Neutrophil (primary cell): ENCODE results near the gene GRIN2A.

Experiments used
- H3K27ac ChIP-seq: fragments of 200-600 bp; sonication (generic); 2 replicates; pipeline ENCODE4 v1.5.1; 2016; ENCODE audit warnings: mild to moderate bottlenecking, moderate library complexity
- H3K27me3 ChIP-seq: fragments of 200-600 bp; sonication (generic); 2 replicates; pipeline ENCODE4 v1.6.0; 2016; ENCODE audit warnings: mild to moderate bottlenecking
- H3K36me3 ChIP-seq: fragments of 200-600 bp; sonication (generic); 2 replicates; pipeline ENCODE4 v1.5.1; 2017
- H3K4me1 ChIP-seq, 2 experiments: fragments of 200-600 bp in 1 of 2; sonication (generic) in 1 of 2; 1 replicate in 1 of 2; 2 replicates in 1 of 2; pipeline versions ENCODE4 v1.5.1 to v1.6.1; 2013 to 2016; ENCODE audit warnings: low read depth in 1 of 2, low read length in 1 of 2, mild to moderate bottlenecking in 1 of 2, moderate library complexity in 1 of 2; ENCODE audit not compliant: control insufficient read depth in 1 of 2, insufficient read depth in 1 of 2
- H3K4me3 ChIP-seq, 2 experiments: fragments of 200-600 bp in 1 of 2; sonication (generic) in 1 of 2; 1 replicate in 1 of 2; 2 replicates in 1 of 2; pipeline ENCODE4 v1.5.1; 2013 to 2016; ENCODE audit warnings: low read depth in 1 of 2, low read length in 1 of 2, mild to moderate bottlenecking in 1 of 2, moderate library complexity in 1 of 2
- H3K9me3 ChIP-seq: fragments of 200-600 bp; sonication (generic); 2 replicates; pipeline ENCODE4 v1.5.1; 2016
- TF ChIP-seq, protein P1 (sequence below): fragments of 200-600 bp; sonication (generic); IDR thresholded peaks from 2 replicates; pipeline ENCODE4 v1.5.1; 2016; ENCODE audit warnings: antibody characterized with exemption

Gene GRIN2A

GRCh38 chr16:9826656-9827055, 355.6 kb downstream of the GRIN2A start:
- Histone ChIP-seq H3K4me3 (no peak overlapping the region), H3K27me3 (no peaks in the 10 kb centered on the region), H3K9me3 (no peaks in the 10 kb centered on the region), H3K27ac (no peak overlapping the region), H3K4me1 (no peaks in the 10 kb centered on the region), H3K36me3 (no peaks in the 10 kb centered on the region)
- TF ChIP-seq, protein P1, sequence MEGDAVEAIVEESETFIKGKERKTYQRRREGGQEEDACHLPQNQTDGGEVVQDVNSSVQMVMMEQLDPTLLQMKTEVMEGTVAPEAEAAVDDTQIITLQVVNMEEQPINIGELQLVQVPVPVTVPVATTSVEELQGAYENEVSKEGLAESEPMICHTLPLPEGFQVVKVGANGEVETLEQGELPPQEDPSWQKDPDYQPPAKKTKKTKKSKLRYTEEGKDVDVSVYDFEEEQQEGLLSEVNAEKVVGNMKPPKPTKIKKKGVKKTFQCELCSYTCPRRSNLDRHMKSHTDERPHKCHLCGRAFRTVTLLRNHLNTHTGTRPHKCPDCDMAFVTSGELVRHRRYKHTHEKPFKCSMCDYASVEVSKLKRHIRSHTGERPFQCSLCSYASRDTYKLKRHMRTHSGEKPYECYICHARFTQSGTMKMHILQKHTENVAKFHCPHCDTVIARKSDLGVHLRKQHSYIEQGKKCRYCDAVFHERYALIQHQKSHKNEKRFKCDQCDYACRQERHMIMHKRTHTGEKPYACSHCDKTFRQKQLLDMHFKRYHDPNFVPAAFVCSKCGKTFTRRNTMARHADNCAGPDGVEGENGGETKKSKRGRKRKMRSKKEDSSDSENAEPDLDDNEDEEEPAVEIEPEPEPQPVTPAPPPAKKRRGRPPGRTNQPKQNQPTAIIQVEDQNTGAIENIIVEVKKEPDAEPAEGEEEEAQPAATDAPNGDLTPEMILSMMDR: no peak

DNA sequence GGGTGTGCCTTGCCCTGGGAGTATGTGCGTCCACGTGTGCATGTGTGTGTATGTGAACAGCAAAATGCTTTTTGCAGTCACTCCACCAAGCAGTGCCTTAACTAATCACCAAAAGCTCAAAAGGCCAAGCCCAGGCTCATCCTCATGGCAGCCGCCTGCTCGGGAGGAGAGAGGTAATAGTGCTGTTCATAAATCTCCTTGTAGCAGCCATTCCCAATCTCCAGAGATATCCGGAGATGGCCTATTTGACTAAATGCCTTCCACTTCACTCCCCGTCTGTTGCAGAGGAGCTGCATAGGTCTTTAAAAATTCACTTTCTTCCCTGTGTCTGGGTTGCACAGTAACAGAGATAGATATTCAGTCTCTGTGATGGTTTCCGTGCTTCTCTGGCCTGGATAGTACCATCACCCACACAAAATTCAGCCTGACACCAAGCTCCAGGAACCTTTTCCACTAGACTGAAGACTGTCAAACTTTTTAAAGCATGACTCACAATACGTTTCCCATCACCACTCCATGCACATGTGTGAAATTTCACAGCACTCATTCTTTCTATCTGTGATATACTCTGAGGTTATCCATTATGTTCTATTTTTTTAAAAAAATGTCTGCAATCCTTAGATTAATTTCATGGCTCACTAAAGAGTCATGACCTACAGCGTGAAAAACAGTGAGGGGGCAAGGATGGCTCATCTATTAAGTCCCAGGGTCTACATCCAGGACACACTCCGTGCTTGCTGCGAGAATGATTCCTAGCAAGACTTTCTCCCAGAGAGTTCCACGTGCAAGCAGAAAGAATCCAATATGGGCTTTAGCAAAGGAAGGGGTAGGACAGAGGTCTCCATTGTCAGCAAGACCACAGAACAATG, 357.8 kb downstream of the GRIN2A start:
- no peaks in the 10 kb centered on the region for H3K36me3 ChIP-seq
- TF ChIP-seq, protein P1: no peak
- no peaks in the 10 kb centered on the region for H3K4me1 ChIP-seq
- H3K4me3 ChIP-seq: no peak overlapping the region
- H3K27me3 ChIP-seq: peaks cover 12% of the 10 kb centered on the region
- no peak overlapping the region for H3K27ac ChIP-seq
- no peaks in the 10 kb centered on the region for H3K9me3 ChIP-seq

DNA sequence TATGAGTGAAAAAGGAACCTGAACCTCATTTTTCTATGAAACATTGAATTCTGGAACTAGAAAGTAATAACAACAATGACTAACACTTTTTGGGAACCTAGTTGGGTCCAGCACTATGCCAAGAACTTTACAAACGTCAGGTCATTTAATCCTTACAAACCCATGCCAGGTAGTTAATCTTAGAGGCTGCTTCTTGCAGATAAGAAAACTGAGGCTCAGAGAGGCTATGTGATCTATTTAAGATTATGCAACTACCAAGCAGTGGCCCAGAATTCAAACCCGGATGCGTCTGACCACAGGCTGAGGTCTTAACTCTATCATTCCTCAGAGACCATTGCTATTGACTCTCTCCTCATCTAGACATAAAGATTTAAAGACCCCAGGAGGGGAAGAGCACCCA, 358.7 kb downstream of the GRIN2A start:
- H3K27ac ChIP-seq: no peak overlapping the region
- H3K4me3 ChIP-seq: no peak overlapping the region
- TF ChIP-seq, protein P1: no peak
- peaks cover 12% of the 10 kb centered on the region for H3K27me3 ChIP-seq
- no peaks in the 10 kb centered on the region for H3K4me1 ChIP-seq
- H3K36me3 ChIP-seq: no peaks in the 10 kb centered on the region
- H3K9me3 ChIP-seq: no peaks in the 10 kb centered on the region

GRCh38 chr16:9821970-9822369, 360.3 kb downstream of the GRIN2A start:
- H3K9me3 ChIP-seq: no peaks in the 10 kb centered on the region
- H3K27me3 ChIP-seq: peaks cover 12% of the 10 kb centered on the region
- no peaks in the 10 kb centered on the region for H3K4me1 ChIP-seq
- no peaks in the 10 kb centered on the region for H3K36me3 ChIP-seq
- TF ChIP-seq, protein P1: no peak
- H3K4me3 ChIP-seq: no peak overlapping the region
- no peak overlapping the region for H3K27ac ChIP-seq

DNA sequence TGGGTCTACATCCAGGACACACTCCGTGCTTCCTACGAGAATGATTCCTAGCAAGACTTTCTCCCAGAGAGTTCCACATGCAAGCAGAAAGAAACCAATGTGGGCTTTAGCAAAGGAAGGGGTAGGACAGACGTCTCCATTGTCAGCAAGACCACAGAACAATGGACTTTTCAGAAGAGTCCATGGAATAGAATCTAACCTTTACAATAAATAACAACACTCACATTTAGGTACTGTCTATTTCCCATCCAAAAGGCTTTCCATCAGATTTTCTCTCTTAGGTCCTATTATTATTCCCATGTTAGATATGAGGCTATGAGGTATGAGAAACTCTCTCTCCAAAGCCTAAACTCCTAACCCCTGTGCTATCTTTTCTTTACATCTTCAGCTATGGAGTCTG, 360.9 kb downstream of the GRIN2A start:
- H3K4me3 ChIP-seq: no peak overlapping the region
- H3K27me3 ChIP-seq: peaks cover 12% of the 10 kb centered on the region
- no peaks in the 10 kb centered on the region for H3K9me3 ChIP-seq
- H3K36me3 ChIP-seq: no peaks in the 10 kb centered on the region
- H3K27ac ChIP-seq: no peak overlapping the region
- TF ChIP-seq, protein P1: no peak
- H3K4me1 ChIP-seq: no peaks in the 10 kb centered on the region
